Small intestine (tissue), 7 donors: Measurements from ENCODE around the gene DNAJB13. TPM values are rescaled to one million over a fixed set of nuclear protein-coding genes. Genes with fewer than 3 reads are reported as not detected.

Experiments
- DNase-seq, 2 donors: peaks; one replicate each; pipeline versions ENCODE4 v3.0.0 to v3.0.0-alpha.2; 2013
- FAIRE-seq: peaks from 2 replicates; lab custom pipeline; 2012; peaks lifted over from hg19 to GRCh38; lab: Jason Lieb, UNC
- H3K27ac ChIP-seq, 3 donors: one replicate each; pipeline ENCODE4 v1.5.1; 2013; ENCODE audit warnings: low read length in 2 of 3, mild to moderate bottlenecking in 2 of 3, control low read depth in 1 of 3, inconsistent platforms in 1 of 3, low read depth in 1 of 3, moderate library complexity in 1 of 3
- H3K27me3 ChIP-seq, 3 donors: one replicate each; pipeline ENCODE4 v1.6.1; 2013; ENCODE audit warnings: low read length in 3 of 3, inconsistent platforms in 1 of 3; ENCODE audit not compliant: control insufficient read depth in 3 of 3, insufficient read depth in 3 of 3
- H3K36me3 ChIP-seq, 3 donors: one replicate each; pipeline ENCODE4 v1.6.1; 2013; ENCODE audit warnings: low read length in 3 of 3, inconsistent platforms in 1 of 3, low read depth in 1 of 3, mild to moderate bottlenecking in 1 of 3, moderate library complexity in 1 of 3; ENCODE audit not compliant: control insufficient read depth in 3 of 3, insufficient read depth in 2 of 3
- H3K4me1 ChIP-seq, 3 donors: one replicate each; pipeline ENCODE4 v1.6.1; 2013; ENCODE audit warnings: low read length in 2 of 3, inconsistent platforms in 1 of 3, low read depth in 1 of 3, mild to moderate bottlenecking in 1 of 3, moderate library complexity in 1 of 3; ENCODE audit not compliant: control insufficient read depth in 3 of 3, insufficient read depth in 2 of 3
- H3K4me3 ChIP-seq, 3 donors: one replicate each; pipeline ENCODE4 v1.5.1; 2013; ENCODE audit warnings: low read length in 3 of 3, control low read depth in 1 of 3, inconsistent platforms in 1 of 3, low read depth in 1 of 3, mild to moderate bottlenecking in 1 of 3, moderate library complexity in 1 of 3
- H3K9me3 ChIP-seq, 2 donors: one replicate each; pipeline ENCODE4 v1.6.1; 2013; ENCODE audit warnings: low read depth in 1 of 2, low read length in 1 of 2; ENCODE audit not compliant: control insufficient read depth in 2 of 2, insufficient read depth in 1 of 2
- WGBS, 3 donors: extraction: QIAGEN DNeasy Blood & Tissue Kit; methylation state at CpG; one replicate each; pipeline ENCODE4 v1.1.7; 2013; 5-methylcytosine and 5-hydroxymethylcytosine counted together
- polyA plus RNA-seq, 4 donors: library from polyadenylated mRNA; stranded (reverse) in 3 of 4; unstranded in 1 of 4; fragments of 200-250 nt in 3 of 4; fragments of 120-200 nt in 1 of 4; gene quantifications; one replicate each; pipeline versions ENCODE4 v1.2.1 to v1.2.3, GENCODE V29; 2013
- donor health status: healthy with polysubstance abuse.
- donor health status: control.
- donor health status: control.
- donor health status: Bipolar disorder and iron deficiency.
- donor health status: healthy.

DNAJB13 gene
- polyA plus RNA-seq, 4 donors = 0.03 to 4.5 (median 0.33) TPM

DNA sequence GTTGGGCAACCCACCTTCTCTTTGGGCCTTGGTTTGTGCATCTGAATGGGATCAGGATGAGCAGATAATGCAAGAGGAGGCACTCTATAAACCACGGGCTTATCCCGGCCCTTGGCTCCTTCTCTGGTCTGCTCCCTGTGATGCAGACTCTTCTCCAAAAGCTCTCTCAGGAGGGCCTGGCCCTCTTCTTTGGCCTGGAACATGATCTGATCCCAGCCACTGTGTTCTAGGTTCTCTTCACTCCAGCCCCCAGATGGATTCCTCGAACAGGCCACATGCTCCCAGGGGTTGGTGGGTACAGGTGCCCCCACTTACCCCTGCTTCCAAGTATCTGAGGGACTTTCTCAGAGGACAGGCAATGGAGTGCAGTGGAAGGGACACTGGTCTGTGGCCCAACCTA, 66.8 kb downstream of the DNAJB13 start:
- 84 to 93% (median 88%) methylated on average over 3 of the region's 3 CpGs for WGBS, 3 donors
- Histone ChIP-seq H3K27ac (peak overlapping the region in 2 of 3 donors; percentile 78 to 86), H3K9me3 (no peaks in the 10 kb centered on the region), H3K27me3 (no peaks in the 10 kb centered on the region), H3K4me1 (peaks cover 22 to 24% (median 23%) of the 10 kb centered on the region in 3 donors), H3K36me3 (peaks cover 0 to 34% (median 0%) of the 10 kb centered on the region in 3 donors), H3K4me3 (no peak overlapping the region)
- DNase-seq (no peak), FAIRE-seq (no peak)

DNA sequence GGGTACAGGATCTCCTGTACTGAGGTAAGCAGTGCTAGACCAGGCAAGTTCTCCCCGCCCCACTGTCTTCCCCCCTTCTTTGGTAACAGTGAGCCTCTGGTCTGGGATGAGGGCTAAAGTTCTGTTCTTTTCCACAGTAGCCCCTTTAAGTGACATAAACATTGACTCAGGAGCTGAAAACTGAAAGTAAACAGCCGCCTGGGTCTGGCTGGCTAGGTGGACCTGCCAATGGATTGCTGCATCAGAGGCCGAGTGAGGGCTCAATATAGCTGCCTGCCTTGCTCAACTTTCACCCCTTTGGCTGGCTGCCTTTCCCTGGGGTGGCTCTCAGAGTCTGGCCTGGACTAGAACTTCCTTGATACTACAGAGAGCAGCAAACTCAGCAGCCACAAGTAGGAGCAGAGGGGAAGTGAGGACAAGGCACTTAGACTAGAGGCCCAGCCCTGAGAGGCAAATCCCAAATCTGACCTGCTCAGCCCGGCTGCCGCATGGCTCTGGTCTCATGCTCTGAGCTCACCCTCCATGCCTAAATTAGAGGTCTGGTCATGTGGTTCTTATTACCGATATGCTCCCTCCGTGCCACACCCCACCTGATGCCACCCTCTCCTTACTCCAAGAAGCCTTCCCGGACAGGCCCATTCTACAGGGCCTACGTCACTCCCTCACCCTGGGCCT, 67.6 kb downstream of the DNAJB13 start:
- DNase-seq (peak; percentile 92 to 97), FAIRE-seq (no peak)
- Histone ChIP-seq H3K4me3 (no peak overlapping the region), H3K36me3 (peaks cover 0 to 34% (median 0%) of the 10 kb centered on the region in 3 donors), H3K4me1 (peaks cover 22 to 24% (median 23%) of the 10 kb centered on the region in 3 donors), H3K27me3 (no peaks in the 10 kb centered on the region), H3K9me3 (no peaks in the 10 kb centered on the region), H3K27ac (peak overlapping the region; percentile 78 to 94 (median 86))
- WGBS, 3 donors = 20 to 42% (median 34%) methylated on average over 9 of the region's 9 CpGs

DNA sequence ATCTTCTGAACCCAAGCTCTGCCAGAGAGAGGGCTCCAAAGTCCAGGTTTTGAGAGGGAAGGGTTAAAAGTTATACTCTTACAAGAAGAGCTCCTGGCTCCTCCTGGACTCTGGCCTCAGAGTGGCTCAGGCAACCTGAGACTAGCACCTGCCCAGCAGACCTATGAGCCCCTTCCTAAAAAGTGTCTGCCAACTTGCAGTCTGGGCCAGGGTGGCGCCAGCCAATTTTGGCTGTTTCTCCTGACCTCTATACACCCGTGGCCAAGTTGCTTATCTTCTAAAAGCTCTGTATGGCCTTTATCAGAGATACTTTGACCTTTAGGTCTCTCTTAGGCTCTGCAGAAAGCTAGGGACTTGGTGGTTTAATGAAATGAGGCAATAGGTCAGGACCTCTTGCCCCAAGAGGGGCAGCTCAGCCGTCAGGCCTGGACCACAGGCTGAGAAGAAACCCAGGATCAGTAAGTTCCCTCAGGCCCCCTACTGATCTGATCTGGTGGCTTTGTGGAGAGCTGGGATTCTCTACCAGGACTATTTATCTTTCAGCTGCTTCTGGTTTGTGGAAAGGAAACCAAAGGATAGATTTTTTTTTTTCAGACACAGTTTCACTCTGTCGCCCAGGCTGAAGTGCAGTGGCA, 68.4 kb downstream of the DNAJB13 start:
- peaks cover 22 to 24% (median 23%) of the 10 kb centered on the region in 3 donors for H3K4me1 ChIP-seq
- H3K9me3 ChIP-seq = no peaks in the 10 kb centered on the region
- H3K36me3 ChIP-seq = peaks cover 0 to 27% (median 0%) of the 10 kb centered on the region in 3 donors
- peak; percentile 69 to 84 for DNase-seq
- H3K4me3 ChIP-seq = peak overlapping the region in 1 of 3 donors; percentile 20
- peak overlapping the region; percentile 78 to 94 (median 86) for H3K27ac ChIP-seq
- no peaks in the 10 kb centered on the region for H3K27me3 ChIP-seq
- FAIRE-seq = no peak
- 13 to 40% (median 25%) methylated on average over 4 of the region's 4 CpGs for WGBS, 3 donors

DNA sequence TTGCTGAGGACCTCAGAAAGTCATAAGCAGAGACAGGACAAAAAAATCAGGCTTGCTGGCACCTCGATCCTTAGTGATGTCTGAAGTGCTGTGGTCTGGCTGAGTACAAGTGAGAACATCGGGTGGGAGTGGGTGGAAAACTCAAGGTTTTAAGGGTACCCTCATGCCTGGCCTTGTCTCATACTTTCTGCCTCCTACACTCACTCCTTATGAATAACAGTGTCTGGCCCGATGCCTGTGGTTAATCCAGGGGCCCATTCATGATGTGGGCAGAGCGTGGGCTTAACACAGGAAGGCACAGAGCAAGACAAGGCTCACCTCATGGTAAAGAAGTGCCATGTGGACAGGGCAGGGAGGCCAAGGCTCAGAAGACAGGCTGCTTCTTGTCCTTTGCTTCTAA, 69.0 kb downstream of the DNAJB13 start:
- H3K4me1 ChIP-seq = peaks cover 22 to 24% (median 23%) of the 10 kb centered on the region in 3 donors
- H3K9me3 ChIP-seq = no peaks in the 10 kb centered on the region
- peaks cover 0 to 25% (median 0%) of the 10 kb centered on the region in 3 donors for H3K36me3 ChIP-seq
- H3K4me3 ChIP-seq = no peak overlapping the region
- H3K27me3 ChIP-seq = no peaks in the 10 kb centered on the region
- peak overlapping the region; percentile 69 to 86 (median 78) for H3K27ac ChIP-seq
- DNase-seq (no peak), FAIRE-seq (no peak)
- 66 to 74% (median 66%) methylated on average over 4 of the region's 4 CpGs for WGBS, 3 donors

Other genes starting within 250 kb of the DNAJB13 start
- 100 to 1,000 TPM in 1 of 4 donors, 10 to 100 TPM in 3; 71.8 to 127 (median 95.8) TPM for gene RAB6A, start 190.0 kb upstream of the DNAJB13 start, polyA plus RNA-seq
- gene MRPL48, start 163.2 kb upstream of the DNAJB13 start, polyA plus RNA-seq = 10 to 100 TPM; 38.9 to 74.3 (median 58.9) TPM
- 100 to 1,000 TPM in 3 of 4 donors, 10 to 100 TPM in 1; 97.3 to 131 (median 119) TPM for gene COA4, start 74.2 kb upstream of the DNAJB13 start, polyA plus RNA-seq
- 10 to 100 TPM in 3 of 4 donors, 1 to 10 TPM in 1; 9.2 to 31.7 (median 13.6) TPM for gene PAAF1, start 74.0 kb upstream of the DNAJB13 start, polyA plus RNA-seq
- gene UCP2, start 31.8 kb downstream of the DNAJB13 start, polyA plus RNA-seq = 10 to 100 TPM; 26.4 to 49.8 (median 36.2) TPM
- gene UCP3, start 58.1 kb downstream of the DNAJB13 start, polyA plus RNA-seq = 1 to 10 TPM in 1 of 4 donors, under 1 TPM in 3; 0.54 to 1.3 (median 0.86) TPM
- gene C2CD3, start 220.0 kb downstream of the DNAJB13 start, polyA plus RNA-seq = 10 to 100 TPM in 2 of 4 donors, 1 to 10 TPM in 2; 3.8 to 11.0 (median 7.3) TPM
- 10 to 100 TPM; 14.3 to 23.1 (median 19.6) TPM for gene PPME1, start 220.3 kb downstream of the DNAJB13 start, polyA plus RNA-seq